ENCODE results near the gene MAN1A1. TPM values are rescaled to one million over a fixed set of nuclear protein-coding genes. Genes with fewer than 3 reads are reported as not detected.

The MAN1A1 gene
- total RNA-seq, 1 donor from 2014 or later, result 24.0 TPM

- no peak for DNase-seq
These were observed 4.4 kb downstream of the MAN1A1 start for GRCh38 chr6:119345114-119345513.

GRCh38 chr6:119344306-119344705 lies 5.3 kb downstream of the MAN1A1 start:
- DNase-seq, result no peak

GRCh38 chr6:119343573-119344146 lies 5.9 kb downstream of the MAN1A1 start:
- no peak for DNase-seq

- DNase-seq, result no peak
These were observed 6.4 kb downstream of the MAN1A1 start for GRCh38 chr6:119343167-119343566.

GRCh38 chr6:119342430-119342829 lies 7.1 kb downstream of the MAN1A1 start:
- DNase-seq, result no peak

- DNase-seq, result no peak
These were observed 8.6 kb downstream of the MAN1A1 start for GRCh38 chr6:119340796-119341487.

- no peak for DNase-seq
These were observed 9.6 kb downstream of the MAN1A1 start for GRCh38 chr6:119339941-119340456.

GRCh38 chr6:119337762-119338161 lies 11.8 kb downstream of the MAN1A1 start:
- no peak for DNase-seq

- no peak for DNase-seq
These were observed 12.3 kb downstream of the MAN1A1 start for GRCh38 chr6:119337252-119337651.

- no peak for DNase-seq
These were observed 14.9 kb downstream of the MAN1A1 start for GRCh38 chr6:119334535-119335264.

- DNase-seq, result no peak
These were observed 15.8 kb downstream of the MAN1A1 start for GRCh38 chr6:119333707-119334295.

GRCh38 chr6:119333063-119333609 lies 16.4 kb downstream of the MAN1A1 start:
- no peak for DNase-seq

GRCh38 chr6:119331663-119332286 lies 17.8 kb downstream of the MAN1A1 start:
- no peak for DNase-seq

- no peak for DNase-seq
These were observed 18.9 kb downstream of the MAN1A1 start for GRCh38 chr6:119330520-119331113.

GRCh38 chr6:119329794-119330180 lies 19.8 kb downstream of the MAN1A1 start:
- DNase-seq, result no peak

- no peak for DNase-seq
These were observed 20.4 kb downstream of the MAN1A1 start for GRCh38 chr6:119328892-119329793.

GRCh38 chr6:119328254-119328653 lies 21.3 kb downstream of the MAN1A1 start:
- DNase-seq, result no peak

- no peak for DNase-seq
These were observed 21.8 kb downstream of the MAN1A1 start for GRCh38 chr6:119327810-119328209.

- no peak for DNase-seq
These were observed 23.1 kb downstream of the MAN1A1 start for GRCh38 chr6:119326291-119327005.

Data from occipital lobe (tissue), 2 donors.